Measurements from ENCODE around the gene PTPN2. TPM values are rescaled to one million over a fixed set of nuclear protein-coding genes. Genes with fewer than 3 reads are reported as not detected.

The PTPN2 gene
- polyA plus RNA-seq, 2 of the 4 experiments (the other 2 are of a cell fraction): 23.0 to 32.4 TPM

- TF ChIP-seq BCL3 (IDR thresholded peaks at IDR 0.05): no peak
Measured at GRCh38 chr18:12928641-12929040, 44.6 kb upstream of the PTPN2 start (continued).

GRCh38 chr18:12928206-12928605 lies 44.2 kb upstream of the PTPN2 start:
- Histone ChIP-seq H3K9me3 (no peaks in the 10 kb centered on the region), H3K4me1 (no peaks in the 10 kb centered on the region), H3K4me2 (no peak overlapping the region), H3K4me3 (no peak overlapping the region), H3K27ac (no peak overlapping the region)
- no peak for DNase-seq (ENCODE audit: low read depth in 1 of 2, low spot score in 1 of 2)
- ChIA-PET POLR2A (no interaction called here), CTCF (interaction anchor here (1.3 to 2.9 kb wide), 4 partner anchors 184 to 536 kb away, joined by 3 to 14 read pairs (median 6); no protein-coding TSS in a partner anchor)
- no peak for ATAC-seq
- TF ChIP-seq RNF2 (IDR thresholded peaks at IDR 0.05; ENCODE audit: borderline replicate concordance, low read depth) (no peak), TP53 (CRISPR knock-in tag; IDR thresholded peaks at IDR 0.05) (no peak), USF2 (IDR thresholded peaks at IDR 0.05) (no peak), MAZ (IDR thresholded peaks at IDR 0.05; ENCODE audit: borderline replicate concordance, low read depth, low read length) (no peak), EHF (CRISPR knock-in tag; IDR thresholded peaks at IDR 0.05) (no peak), EHMT2 (IDR thresholded peaks at IDR 0.05; ENCODE audit: low read depth) (no peak), CBX8 (IDR thresholded peaks at IDR 0.05) (no peak), ZFP36 (IDR thresholded peaks at IDR 0.05; ENCODE audit: borderline replicate concordance, partially characterized antibody) (no peak)
- WGBS (ENCODE audit: missing lambda C conversion rate): 71% methylated on average over 4 of the region's 4 CpGs
- FAIRE-seq: no peak

GRCh38 chr18:12924616-12925015 lies 40.6 kb upstream of the PTPN2 start:
- FAIRE-seq: no peak
- DNase-seq (ENCODE audit: low read depth in 1 of 2, low spot score in 1 of 2): no peak
- Histone ChIP-seq H3K4me3 (no peak overlapping the region), H3K27ac (no peak overlapping the region), H3K4me1 (no peaks in the 10 kb centered on the region), H3K4me2 (no peak overlapping the region), H3K9me3 (no peaks in the 10 kb centered on the region)
- ChIA-PET POLR2A (no interaction called here), CTCF (interaction anchor here (5.1 kb wide), 1 partner anchor 10 kb away, joined by 39 read pairs; no protein-coding TSS in a partner anchor)
- TF ChIP-seq TP53 (CRISPR knock-in tag; IDR thresholded peaks at IDR 0.05) (no peak), ELK1 (IDR thresholded peaks at IDR 0.05; ENCODE audit: low read depth, low read length) (no peak), FOSB (CRISPR knock-in tag; IDR thresholded peaks at IDR 0.05) (no peak), REST (IDR thresholded peaks at IDR 0.05) (no peak), NPAS2 (CRISPR knock-in tag; IDR thresholded peaks at IDR 0.05; ENCODE audit: borderline replicate concordance) (no peak), HES2 (IDR thresholded peaks at IDR 0.05) (no peak), NR3C1 (IDR thresholded peaks at IDR 0.05) (no peak), ZSCAN20 (CRISPR knock-in tag; IDR thresholded peaks at IDR 0.05) (no peak), CEBPB (IDR thresholded peaks at IDR 0.05) (no peak), GATA3 (IDR thresholded peaks at IDR 0.05; ENCODE audit: borderline replicate concordance) (no peak), CTCF (IDR thresholded peaks at IDR 0.05) (no peak), RNF2 (IDR thresholded peaks at IDR 0.05; ENCODE audit: borderline replicate concordance, low read depth) (no peak)
- no peak for ATAC-seq
- 86% methylated on average over 6 of the region's 6 CpGs for WGBS (ENCODE audit: missing lambda C conversion rate)
